Measurements from ENCODE around the gene LRIT2. TPM values are rescaled to one million over a fixed set of nuclear protein-coding genes. Genes with fewer than 3 reads are reported as not detected.
A peak's percentile ranks its signal among the peaks of the same experiment; 100 is the strongest.

LRIT2 gene
- total and polyA plus RNA-seq, 9 of the 15 experiments (the other 6 are each of a cell fraction or from before 2014, with no cell fraction given), result not detected

DNA sequence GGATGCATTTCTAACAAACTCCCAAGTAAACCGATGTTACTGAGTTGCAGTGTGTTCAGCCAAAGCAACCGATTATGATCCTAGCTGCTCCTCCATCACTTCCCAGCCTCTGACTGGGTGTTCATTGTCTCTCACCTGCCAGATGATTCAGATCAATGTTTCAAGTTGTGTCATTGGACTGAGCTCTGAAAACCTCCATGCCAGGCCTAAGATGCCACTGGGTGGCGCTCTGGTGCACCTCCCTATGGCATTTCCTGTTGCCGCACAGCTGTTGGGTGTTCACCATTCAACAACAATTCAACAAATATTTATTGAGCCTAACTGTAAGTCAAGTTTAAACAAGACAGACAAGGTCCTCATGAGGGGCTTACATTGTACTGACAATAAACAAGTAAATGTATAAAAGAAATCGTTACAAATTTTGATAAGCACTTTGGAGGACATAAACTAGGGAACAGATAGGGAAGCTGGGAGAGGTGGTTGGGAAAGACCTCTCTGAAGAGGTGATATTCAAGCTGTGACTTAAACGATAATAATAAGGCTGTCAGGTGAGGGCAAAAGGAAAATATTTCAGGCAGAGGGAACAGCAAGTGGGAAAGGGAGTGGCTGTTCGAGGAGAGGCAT lies 42.3 kb upstream of the LRIT2 start (continued):
- TF ChIP-seq, protein P1, sequence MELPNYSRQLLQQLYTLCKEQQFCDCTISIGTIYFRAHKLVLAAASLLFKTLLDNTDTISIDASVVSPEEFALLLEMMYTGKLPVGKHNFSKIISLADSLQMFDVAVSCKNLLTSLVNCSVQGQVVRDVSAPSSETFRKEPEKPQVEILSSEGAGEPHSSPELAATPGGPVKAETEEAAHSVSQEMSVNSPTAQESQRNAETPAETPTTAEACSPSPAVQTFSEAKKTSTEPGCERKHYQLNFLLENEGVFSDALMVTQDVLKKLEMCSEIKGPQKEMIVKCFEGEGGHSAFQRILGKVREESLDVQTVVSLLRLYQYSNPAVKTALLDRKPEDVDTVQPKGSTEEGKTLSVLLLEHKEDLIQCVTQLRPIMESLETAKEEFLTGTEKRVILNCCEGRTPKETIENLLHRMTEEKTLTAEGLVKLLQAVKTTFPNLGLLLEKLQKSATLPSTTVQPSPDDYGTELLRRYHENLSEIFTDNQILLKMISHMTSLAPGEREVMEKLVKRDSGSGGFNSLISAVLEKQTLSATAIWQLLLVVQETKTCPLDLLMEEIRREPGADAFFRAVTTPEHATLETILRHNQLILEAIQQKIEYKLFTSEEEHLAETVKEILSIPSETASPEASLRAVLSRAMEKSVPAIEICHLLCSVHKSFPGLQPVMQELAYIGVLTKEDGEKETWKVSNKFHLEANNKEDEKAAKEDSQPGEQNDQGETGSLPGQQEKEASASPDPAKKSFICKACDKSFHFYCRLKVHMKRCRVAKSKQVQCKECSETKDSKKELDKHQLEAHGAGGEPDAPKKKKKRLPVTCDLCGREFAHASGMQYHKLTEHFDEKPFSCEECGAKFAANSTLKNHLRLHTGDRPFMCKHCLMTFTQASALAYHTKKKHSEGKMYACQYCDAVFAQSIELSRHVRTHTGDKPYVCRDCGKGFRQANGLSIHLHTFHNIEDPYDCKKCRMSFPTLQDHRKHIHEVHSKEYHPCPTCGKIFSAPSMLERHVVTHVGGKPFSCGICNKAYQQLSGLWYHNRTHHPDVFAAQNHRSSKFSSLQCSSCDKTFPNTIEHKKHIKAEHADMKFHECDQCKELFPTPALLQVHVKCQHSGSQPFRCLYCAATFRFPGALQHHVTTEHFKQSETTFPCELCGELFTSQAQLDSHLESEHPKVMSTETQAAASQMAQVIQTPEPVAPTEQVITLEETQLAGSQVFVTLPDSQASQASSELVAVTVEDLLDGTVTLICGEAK (IDR thresholded peaks at IDR 0.05), result peak; percentile 44; the same call in 1 of the 2 replicates
- TF ChIP-seq, protein P1 (CRISPR knock-in tag; IDR thresholded peaks at IDR 0.05), result no peak
- TF ChIP-seq, protein P2, sequence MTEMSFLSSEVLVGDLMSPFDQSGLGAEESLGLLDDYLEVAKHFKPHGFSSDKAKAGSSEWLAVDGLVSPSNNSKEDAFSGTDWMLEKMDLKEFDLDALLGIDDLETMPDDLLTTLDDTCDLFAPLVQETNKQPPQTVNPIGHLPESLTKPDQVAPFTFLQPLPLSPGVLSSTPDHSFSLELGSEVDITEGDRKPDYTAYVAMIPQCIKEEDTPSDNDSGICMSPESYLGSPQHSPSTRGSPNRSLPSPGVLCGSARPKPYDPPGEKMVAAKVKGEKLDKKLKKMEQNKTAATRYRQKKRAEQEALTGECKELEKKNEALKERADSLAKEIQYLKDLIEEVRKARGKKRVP (CRISPR knock-in tag; IDR thresholded peaks at IDR 0.05), result no peak
- TF ChIP-seq ZFX (CRISPR knock-in tag; IDR thresholded peaks at IDR 0.05) (no peak), KLF16 (IDR thresholded peaks at IDR 0.05) (no peak), PURB (CRISPR knock-in tag; IDR thresholded peaks at IDR 0.05; ENCODE audit: low read depth) (no peak), RAD21 (CRISPR knock-in tag; conservative IDR thresholded peaks at IDR 0.05 in 1 of 2, IDR thresholded peaks at IDR 0.05 in 1 of 2) (peak; percentile 72 to 92), TRIM28 (IDR thresholded peaks at IDR 0.05) (no peak), POLR3A (IDR thresholded peaks at IDR 0.05; ENCODE audit: borderline replicate concordance, extremely low read depth, insufficient read depth, insufficient read length) (no peak), ADNP (tag; IDR thresholded peaks at IDR 0.05) (no peak), ZNF79 (CRISPR knock-in tag; IDR thresholded peaks at IDR 0.05; ENCODE audit: low read depth) (no peak), ZNF384 (IDR thresholded peaks at IDR 0.05; ENCODE audit: low read depth, low read length) (0 out of 2 replicates have a peak, but pooled peaks have one; percentile 20), HCFC1 (IDR thresholded peaks at IDR 0.05; ENCODE audit: low read depth, low read length) (peak; percentile 37; the same call in 1 of the 2 replicates), MTA1 (IDR thresholded peaks at IDR 0.05; ENCODE audit: borderline replicate concordance) (no peak)
- TF ChIP-seq, protein P3, sequence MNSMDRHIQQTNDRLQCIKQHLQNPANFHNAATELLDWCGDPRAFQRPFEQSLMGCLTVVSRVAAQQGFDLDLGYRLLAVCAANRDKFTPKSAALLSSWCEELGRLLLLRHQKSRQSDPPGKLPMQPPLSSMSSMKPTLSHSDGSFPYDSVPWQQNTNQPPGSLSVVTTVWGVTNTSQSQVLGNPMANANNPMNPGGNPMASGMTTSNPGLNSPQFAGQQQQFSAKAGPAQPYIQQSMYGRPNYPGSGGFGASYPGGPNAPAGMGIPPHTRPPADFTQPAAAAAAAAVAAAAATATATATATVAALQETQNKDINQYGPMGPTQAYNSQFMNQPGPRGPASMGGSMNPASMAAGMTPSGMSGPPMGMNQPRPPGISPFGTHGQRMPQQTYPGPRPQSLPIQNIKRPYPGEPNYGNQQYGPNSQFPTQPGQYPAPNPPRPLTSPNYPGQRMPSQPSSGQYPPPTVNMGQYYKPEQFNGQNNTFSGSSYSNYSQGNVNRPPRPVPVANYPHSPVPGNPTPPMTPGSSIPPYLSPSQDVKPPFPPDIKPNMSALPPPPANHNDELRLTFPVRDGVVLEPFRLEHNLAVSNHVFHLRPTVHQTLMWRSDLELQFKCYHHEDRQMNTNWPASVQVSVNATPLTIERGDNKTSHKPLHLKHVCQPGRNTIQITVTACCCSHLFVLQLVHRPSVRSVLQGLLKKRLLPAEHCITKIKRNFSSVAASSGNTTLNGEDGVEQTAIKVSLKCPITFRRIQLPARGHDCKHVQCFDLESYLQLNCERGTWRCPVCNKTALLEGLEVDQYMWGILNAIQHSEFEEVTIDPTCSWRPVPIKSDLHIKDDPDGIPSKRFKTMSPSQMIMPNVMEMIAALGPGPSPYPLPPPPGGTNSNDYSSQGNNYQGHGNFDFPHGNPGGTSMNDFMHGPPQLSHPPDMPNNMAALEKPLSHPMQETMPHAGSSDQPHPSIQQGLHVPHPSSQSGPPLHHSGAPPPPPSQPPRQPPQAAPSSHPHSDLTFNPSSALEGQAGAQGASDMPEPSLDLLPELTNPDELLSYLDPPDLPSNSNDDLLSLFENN (IDR thresholded peaks at IDR 0.05; ENCODE audit: low read depth in 2 of 2, low read length in 2 of 2), result no peak

All from K562 (cell line).